CD4-positive, alpha-beta T cell (primary cell): Measurements from ENCODE around the gene MLN. TPM values are rescaled to one million over a fixed set of nuclear protein-coding genes. Genes with fewer than 3 reads are reported as not detected.

Experiments used
- ATAC-seq: fragments of 200-7000 bp; cut with Tn5 transposase; one replicate; pipeline ENCODE4 v1.10.0; 2022; ENCODE audit warnings: mild to moderate bottlenecking; ENCODE audit not compliant: poor library complexity
- CTCF ChIA-PET: fragments of 350-600 bp; sonication (Branson Sonifier 250); formaldehyde crosslinking; loops from one replicate; lab custom pipeline; 2021; ENCODE audit warnings: antibody characterized with exemption, inconsistent platforms; lab: Charles Lee
- POLR2A ChIA-PET: fragments of 350-600 bp; sonication (Branson Sonifier 250); formaldehyde crosslinking; loops from one replicate; lab custom pipeline; 2021; ENCODE audit warnings: antibody characterized with exemption, inconsistent platforms; lab: Charles Lee
- DNase-seq, 14 experiments: peaks; one replicate each; pipeline ENCODE4 v3.0.0-alpha.2; 2013 to 2020; ENCODE audit warnings: mixed read lengths in 2 of 14
- H3K27ac ChIP-seq, 2 donors: one replicate each; pipeline versions ENCODE4 v1.5.1 to v1.7.0; 2013; ENCODE audit warnings: low read length in 2 of 2, low read depth in 1 of 2, mild to moderate bottlenecking in 1 of 2
- H3K27me3 ChIP-seq, 2 experiments: 1 replicate in 1 of 2; 2 replicates in 1 of 2; pipeline versions ENCODE4 v1.6.1 to v1.7.0; 2013; ENCODE audit warnings: low read length in 2 of 2, control low read depth in 1 of 2, mild to moderate bottlenecking in 1 of 2, moderate library complexity in 1 of 2; ENCODE audit not compliant: insufficient read depth in 2 of 2, control insufficient read depth in 1 of 2
- H3K36me3 ChIP-seq: one replicate; pipeline ENCODE4 v1.6.1; 2013; ENCODE audit warnings: low read length, control low read depth; ENCODE audit not compliant: insufficient read depth
- H3K4me1 ChIP-seq: one replicate; pipeline ENCODE4 v1.6.1; 2013; ENCODE audit warnings: low read length, control low read depth; ENCODE audit not compliant: insufficient read depth
- H3K4me3 ChIP-seq: one replicate; pipeline ENCODE4 v1.5.1; 2013; ENCODE audit warnings: mild to moderate bottlenecking, low read length, moderate library complexity
- H3K9me3 ChIP-seq, 2 experiments: 1 replicate in 1 of 2; 2 replicates in 1 of 2; pipeline versions ENCODE4 v1.6.1 to v1.7.0; 2013; ENCODE audit warnings: low read length in 2 of 2, mild to moderate bottlenecking in 2 of 2, control low read depth in 1 of 2, moderate library complexity in 1 of 2; ENCODE audit not compliant: control insufficient read depth in 1 of 2, insufficient read depth in 1 of 2
- H3K27ac Mint-ChIP-seq: one replicate; pipeline ENCODE4 v1.8.0; 2020; ENCODE audit warnings: mixed read lengths
- H3K27me3 Mint-ChIP-seq: one replicate; pipeline ENCODE4 v1.8.0; 2021; ENCODE audit warnings: mixed read lengths
- H3K36me3 Mint-ChIP-seq: one replicate; pipeline ENCODE4 v1.8.0; 2021; ENCODE audit warnings: low read depth, mixed read lengths
- H3K4me1 Mint-ChIP-seq: one replicate; pipeline ENCODE4 v1.8.0; 2021; ENCODE audit warnings: low read depth, mixed read lengths
- H3K4me3 Mint-ChIP-seq: one replicate; pipeline ENCODE4 v1.8.0; 2020; ENCODE audit warnings: mild to moderate bottlenecking, mixed read lengths
- H3K9me3 Mint-ChIP-seq: one replicate; pipeline ENCODE4 v1.8.0; 2020; ENCODE audit warnings: mixed read lengths
- CTCF ChIP-seq: fragments of 200-600 bp; IDR thresholded peaks from one replicate; pipeline ENCODE4 v1.8.0; 2022; ENCODE audit warnings: antibody characterized with exemption, mild to moderate bottlenecking
- intact Hi-C, 2 experiments: fragments of 100-400 bp; cut with DNase I in 1 of 2; cut with micrococcal nuclease in 1 of 2; formaldehyde crosslinking; loops; one replicate each; pipeline versions ENCODE4 v1.15.1 to v1.9.0; 2023 to 2025; cut with DNase I, micrococcal nuclease
- total RNA-seq, 174 experiments: library from RNA in 2 of 174; stranded (reverse) in 2 of 174; gene quantifications; one replicate each; pipeline ENCODE4 v1.2.3 and lab custom pipeline; 2021 to 2026

Gene MLN
- total RNA-seq, 2 experiments from 2014 or later = not detected

DNA sequence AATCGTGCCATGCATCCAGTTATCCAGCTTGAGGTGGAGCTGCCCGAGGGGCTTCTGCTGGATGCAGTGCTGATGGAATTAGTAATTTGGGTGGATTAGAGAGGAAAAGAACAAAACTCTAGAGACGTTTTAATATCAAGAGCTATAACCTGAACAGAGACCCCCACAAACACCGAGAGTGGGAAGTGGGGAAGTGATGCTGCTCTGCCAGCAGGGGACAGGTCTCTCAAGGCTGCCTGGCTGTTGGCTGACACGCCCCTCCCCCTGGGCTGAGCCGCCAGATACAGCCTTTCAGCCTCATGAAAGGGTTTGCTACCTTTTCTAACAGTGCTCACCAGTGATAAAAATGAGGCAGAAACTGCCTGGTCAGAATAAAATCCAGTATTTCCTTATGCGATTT is 24.5 kb downstream of the MLN start:
- no peak overlapping the region for H3K4me3 Mint-ChIP-seq
- no peak for TF ChIP-seq CTCF
- Histone ChIP-seq H3K27ac (no peak overlapping the region), H3K9me3 (no peaks in the 10 kb centered on the region), H3K27me3 (no peaks in the 10 kb centered on the region), H3K4me3 (no peak overlapping the region), H3K4me1 (peaks cover 10% of the 10 kb centered on the region), H3K36me3 (peaks cover 99% of the 10 kb centered on the region)
- ATAC-seq (no peak), DNase-seq (no peak)
- ChIA-PET POLR2A (interaction anchor here (1.1 to 1.7 kb wide), 2 partner anchors 8 to 9 kb away, joined by 3 to 14 read pairs; partner anchors contain the start of gene LEMD2), CTCF (interaction anchor here (0.8 kb wide), 1 partner anchor 8 kb away, joined by 3 read pairs; no protein-coding TSS in a partner anchor)
- H3K9me3 Mint-ChIP-seq = no peaks in the 10 kb centered on the region
- no peaks in the 10 kb centered on the region for H3K27me3 Mint-ChIP-seq
- peaks cover 33% of the 10 kb centered on the region for H3K4me1 Mint-ChIP-seq
- intact Hi-C loops = no loop called here
- peaks cover 98% of the 10 kb centered on the region for H3K36me3 Mint-ChIP-seq
- H3K27ac Mint-ChIP-seq = no peak overlapping the region

DNA sequence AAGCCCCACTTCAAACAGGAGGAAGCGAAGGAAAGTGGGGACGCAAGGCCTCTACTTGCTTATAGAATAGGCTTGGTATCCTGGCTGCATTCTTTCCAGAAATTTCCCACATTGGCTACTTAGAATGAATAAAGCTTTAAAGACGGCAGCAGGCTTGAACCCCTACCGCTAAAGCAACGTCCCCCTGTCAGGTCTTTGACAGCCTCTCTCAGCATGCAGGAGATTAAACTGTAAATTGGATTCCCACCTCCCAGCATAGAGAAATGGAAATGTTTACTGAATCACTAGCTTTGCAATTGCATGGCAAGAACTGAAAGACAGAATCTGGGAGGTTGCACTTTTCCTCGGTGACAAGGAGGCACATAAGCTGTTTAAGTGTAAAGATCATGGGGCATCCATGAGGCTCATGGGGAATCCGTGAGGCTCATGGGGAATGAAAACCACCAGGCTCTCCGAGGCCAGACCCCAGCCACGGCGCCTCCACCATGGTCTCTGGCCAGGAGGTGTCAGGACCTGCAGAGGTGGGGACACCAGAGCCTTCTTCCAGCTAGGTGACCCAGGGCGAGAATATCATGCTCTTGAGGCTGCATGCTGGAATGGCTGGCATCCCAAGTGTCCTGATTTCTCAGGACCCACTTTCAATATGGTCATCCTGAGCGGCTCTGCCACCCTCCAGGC is 25.2 kb downstream of the MLN start:
- Histone ChIP-seq H3K4me1 (peaks cover 4% of the 10 kb centered on the region), H3K9me3 (no peaks in the 10 kb centered on the region), H3K4me3 (no peak overlapping the region), H3K27ac (no peak overlapping the region), H3K36me3 (peaks cover 96% of the 10 kb centered on the region), H3K27me3 (no peaks in the 10 kb centered on the region)
- Mint-ChIP-seq H3K36me3 (peaks cover 91% of the 10 kb centered on the region), H3K27ac (no peak overlapping the region), H3K4me3 (no peak overlapping the region), H3K9me3 (no peaks in the 10 kb centered on the region), H3K4me1 (peaks cover 26% of the 10 kb centered on the region), H3K27me3 (no peaks in the 10 kb centered on the region)
- DNase-seq (no peak), ATAC-seq (no peak)
- intact Hi-C loops = no loop called here
- POLR2A ChIA-PET = interaction anchor here (1.0 to 1.7 kb wide), 2 partner anchors 9 to 10 kb away, joined by 4 to 14 read pairs; partner anchors contain the start of gene LEMD2
- CTCF ChIA-PET = no interaction called here
- no peak for TF ChIP-seq CTCF

DNA sequence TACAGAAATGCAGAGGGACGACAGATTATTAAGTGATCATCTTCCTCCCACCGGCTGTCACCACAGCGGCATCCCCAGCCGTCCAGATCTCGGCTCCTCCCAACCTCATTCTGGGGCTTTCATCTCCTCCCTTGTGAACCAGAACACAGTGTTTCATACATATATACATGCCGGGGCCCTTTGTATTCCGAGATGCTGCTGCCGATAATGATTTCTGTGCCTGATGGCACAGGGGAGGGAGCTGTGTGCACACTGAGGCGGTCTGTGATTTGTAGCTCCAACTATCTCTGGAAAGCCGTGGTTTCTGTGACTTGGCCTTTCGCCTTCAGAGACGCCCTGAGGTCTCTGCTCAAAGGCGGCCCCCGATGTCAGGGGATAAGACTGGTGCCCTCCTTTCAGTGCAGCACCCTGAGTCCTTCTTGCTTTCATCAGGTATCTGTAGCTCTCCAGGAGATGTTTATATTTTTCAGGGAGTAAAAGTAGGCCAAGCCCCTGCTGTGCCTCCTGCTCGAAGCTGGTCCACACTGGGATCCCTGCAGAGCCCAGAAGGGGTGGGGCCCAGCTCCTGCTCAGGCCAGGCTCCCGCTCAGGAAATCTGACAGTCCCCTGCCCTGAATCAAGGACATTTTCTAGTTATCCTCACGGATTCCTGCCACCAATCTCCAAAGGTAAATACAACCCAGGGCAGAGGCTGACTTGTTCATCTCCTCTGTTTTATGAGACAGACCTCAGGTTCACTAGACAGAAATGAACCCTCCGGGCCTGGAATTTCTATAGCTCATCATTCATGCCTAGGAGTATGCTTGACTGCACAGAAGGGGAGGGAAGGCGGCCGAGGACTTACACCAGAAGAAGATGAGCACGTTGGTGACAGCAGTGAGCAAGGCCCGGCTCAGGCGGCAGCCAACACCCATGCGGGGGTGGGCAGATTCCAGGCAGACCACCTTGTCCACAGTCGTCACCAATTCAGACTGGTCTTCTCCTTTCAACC is 26.1 kb downstream of the MLN start:
- no peak for ATAC-seq
- peaks cover 96% of the 10 kb centered on the region for H3K36me3 ChIP-seq
- CTCF ChIA-PET = no interaction called here

More for the DNA sequence above, 26.1 kb downstream of the MLN start:
- Mint-ChIP-seq H3K4me3 (no peak overlapping the region), H3K9me3 (no peaks in the 10 kb centered on the region), H3K27me3 (no peaks in the 10 kb centered on the region), H3K4me1 (peaks cover 26% of the 10 kb centered on the region), H3K27ac (no peak overlapping the region), H3K36me3 (peaks cover 91% of the 10 kb centered on the region)
- Histone ChIP-seq H3K27me3 (no peaks in the 10 kb centered on the region), H3K4me1 (no peaks in the 10 kb centered on the region), H3K4me3 (no peak overlapping the region), H3K9me3 (no peaks in the 10 kb centered on the region), H3K27ac (no peak overlapping the region)
- POLR2A ChIA-PET = interaction anchor here (1.0 kb wide), 1 partner anchor 10 kb away, joined by 4 read pairs; no protein-coding TSS in a partner anchor
- intact Hi-C loops = no loop called here
- no peak for DNase-seq
- no peak for TF ChIP-seq CTCF
